Retinal pigment epithelial cell (primary cell): ENCODE measurements around the gene TMPRSS13.
"Not testable (repeated sequence)": the region's sequence is repeated elsewhere in the genome, so short reads cannot be mapped to it uniquely, and the experiment has no call there.

Experiments used
- DNase-seq: peaks from one replicate; pipeline ENCODE4 v3.0.0-alpha.2; 2010; ENCODE audit warnings: low read depth
- H3K4me3 ChIP-seq: 2 replicates; pipeline ENCODE4 v1.5.1; 2011; ENCODE audit warnings: mild to moderate bottlenecking, low read length, control low read depth, moderate library complexity
- CTCF ChIP-seq: conservative IDR thresholded peaks from 2 replicates; pipeline ENCODE4 v1.5.1; 2011; ENCODE audit warnings: low read depth, low read length, control low read depth, inconsistent platforms

TMPRSS13 gene

DNA sequence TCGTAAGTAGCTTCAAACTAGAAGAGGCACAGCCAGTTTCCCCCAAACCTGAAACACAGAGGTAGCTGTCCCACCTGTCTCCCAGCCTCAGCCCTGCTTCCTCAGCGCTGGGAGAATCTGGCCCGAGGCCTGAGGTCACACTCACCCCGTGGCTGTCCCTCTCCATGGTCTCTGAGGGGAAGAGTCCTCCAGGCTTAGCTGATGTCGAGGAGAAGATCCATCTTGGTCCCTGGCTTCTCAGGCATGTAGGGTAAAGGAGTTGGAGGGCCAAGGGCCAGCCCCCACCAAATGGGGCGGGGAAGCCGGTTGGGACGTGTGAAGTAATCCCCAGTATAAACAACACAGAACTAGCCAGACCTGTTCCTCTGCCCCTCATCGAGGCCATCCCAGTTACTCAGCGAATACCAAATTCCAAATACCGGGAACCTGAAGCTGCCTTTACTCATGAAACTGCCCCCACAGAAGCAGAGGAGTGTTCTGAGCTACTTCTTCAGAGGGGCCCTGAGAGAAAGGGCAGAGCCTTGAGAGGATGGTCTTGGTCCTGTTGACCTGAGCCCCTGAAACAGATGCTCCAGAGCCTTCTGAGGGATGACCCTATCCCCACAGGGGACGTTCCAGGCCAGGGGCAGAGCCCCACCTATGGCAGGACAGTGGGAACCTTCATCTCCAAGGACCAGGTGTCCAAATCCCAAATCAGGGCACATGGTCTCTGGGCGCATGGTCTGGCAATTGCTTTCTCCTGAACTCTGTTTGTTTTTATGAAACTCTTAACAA, at the start of gene TMPRSS13:
Gene TMPRSS13 (minus strand): TSS at position 261 of the 774 bp plus-strand sequence. CDS start 95 bp downstream, at position 166.
- H3K4me3 ChIP-seq: no peak within 1 kb of the TSS
- no peak for TF ChIP-seq CTCF
- no peak for DNase-seq

GRCh38 chr11:117978991-117979390, 49.8 kb upstream of the TMPRSS13 start:
- TF ChIP-seq CTCF: no peak
- DNase-seq: no peak
- no peak overlapping the region for H3K4me3 ChIP-seq

GRCh38 chr11:117978291-117978910, 49.2 kb upstream of the TMPRSS13 start:
- not testable (repeated sequence) for H3K4me3 ChIP-seq, DNase-seq

DNA sequence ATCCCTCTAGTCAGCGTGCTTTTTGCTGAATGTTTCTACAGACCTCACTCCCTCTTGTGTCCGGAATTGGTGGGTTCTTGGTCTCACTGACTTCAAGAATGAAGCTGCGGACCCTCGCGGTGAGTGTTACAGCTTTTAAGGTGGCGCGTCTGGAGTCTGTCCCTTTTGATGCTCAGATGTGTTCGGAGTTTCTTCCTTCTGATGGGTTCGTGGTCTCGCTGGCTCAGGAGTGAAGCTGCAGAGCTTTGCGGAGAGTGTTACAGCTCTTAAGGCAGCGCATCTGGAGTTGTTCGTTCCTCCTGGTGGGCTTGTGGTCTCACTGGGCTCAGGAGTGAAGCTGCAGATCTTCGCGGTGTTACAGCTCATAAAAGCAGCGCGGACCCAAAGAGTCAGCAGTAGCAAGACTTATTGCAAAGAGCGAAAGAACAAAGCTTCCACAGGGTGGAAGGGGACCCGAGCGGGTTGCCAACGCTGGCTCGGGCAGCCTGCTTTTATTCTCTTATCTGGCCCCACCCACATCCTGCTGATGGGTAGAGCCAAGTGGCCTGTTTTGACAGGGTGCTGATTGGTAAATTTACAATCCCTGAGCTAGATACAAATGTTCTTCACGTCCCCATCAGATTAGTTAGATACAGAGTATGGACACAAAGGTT, 48.5 kb upstream of the TMPRSS13 start:
- H3K4me3 ChIP-seq, DNase-seq: not testable (repeated sequence)

- DNase-seq: no peak
- TF ChIP-seq CTCF: no peak
- no peak overlapping the region for H3K4me3 ChIP-seq
Measured at GRCh38 chr11:117977029-117977428, 47.8 kb upstream of the TMPRSS13 start.

DNA sequence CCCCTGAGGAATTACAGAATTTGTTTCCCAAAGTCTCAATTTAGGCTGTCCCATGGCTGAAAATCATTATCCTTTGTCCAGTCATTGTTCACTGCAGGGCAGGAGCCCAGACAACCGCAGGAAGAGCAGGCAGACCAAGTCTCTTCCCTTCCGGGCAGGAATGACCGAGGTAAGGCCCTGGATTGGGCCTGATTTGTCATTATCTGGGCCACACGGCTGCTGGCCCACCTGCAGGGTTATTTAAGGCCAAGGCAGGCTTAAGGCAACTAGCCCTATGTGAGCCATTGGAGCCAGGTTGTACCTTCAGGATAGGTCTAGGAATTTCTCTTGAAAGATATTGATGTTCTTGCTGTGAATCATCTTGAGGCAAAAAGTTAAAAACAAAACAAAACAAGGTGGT, 47.2 kb upstream of the TMPRSS13 start:
- H3K4me3 ChIP-seq: no peak overlapping the region

GRCh38 chr11:117973503-117973860, 44.3 kb upstream of the TMPRSS13 start:
- DNase-seq: no peak
- TF ChIP-seq CTCF: no peak
- no peak overlapping the region for H3K4me3 ChIP-seq

More for the DNA sequence above, 47.2 kb upstream of the TMPRSS13 start:
- DNase-seq: no peak
- no peak for TF ChIP-seq CTCF
